ENCODE results near the gene SPC25.

DNA sequence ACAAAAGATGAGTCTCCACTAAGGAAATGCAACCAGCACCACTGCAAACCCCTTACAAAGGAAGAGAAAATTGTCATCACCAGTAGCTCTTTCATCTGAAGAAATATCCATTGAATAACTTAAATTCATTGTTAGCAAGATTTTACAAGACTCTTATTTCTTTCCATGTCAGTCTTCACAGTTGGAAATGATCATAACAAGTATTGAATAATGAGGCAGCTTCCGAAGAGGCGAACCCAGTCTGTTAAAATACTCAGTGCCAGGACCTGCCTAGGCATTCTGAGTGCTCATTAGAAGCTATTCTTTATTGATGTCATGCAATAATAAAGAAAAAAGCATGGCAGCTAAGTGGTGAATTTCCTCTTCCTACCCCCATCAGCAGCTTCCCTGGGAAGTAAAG lies 54.3 kb downstream of the SPC25 start:
- TF ChIP-seq, protein P1, sequence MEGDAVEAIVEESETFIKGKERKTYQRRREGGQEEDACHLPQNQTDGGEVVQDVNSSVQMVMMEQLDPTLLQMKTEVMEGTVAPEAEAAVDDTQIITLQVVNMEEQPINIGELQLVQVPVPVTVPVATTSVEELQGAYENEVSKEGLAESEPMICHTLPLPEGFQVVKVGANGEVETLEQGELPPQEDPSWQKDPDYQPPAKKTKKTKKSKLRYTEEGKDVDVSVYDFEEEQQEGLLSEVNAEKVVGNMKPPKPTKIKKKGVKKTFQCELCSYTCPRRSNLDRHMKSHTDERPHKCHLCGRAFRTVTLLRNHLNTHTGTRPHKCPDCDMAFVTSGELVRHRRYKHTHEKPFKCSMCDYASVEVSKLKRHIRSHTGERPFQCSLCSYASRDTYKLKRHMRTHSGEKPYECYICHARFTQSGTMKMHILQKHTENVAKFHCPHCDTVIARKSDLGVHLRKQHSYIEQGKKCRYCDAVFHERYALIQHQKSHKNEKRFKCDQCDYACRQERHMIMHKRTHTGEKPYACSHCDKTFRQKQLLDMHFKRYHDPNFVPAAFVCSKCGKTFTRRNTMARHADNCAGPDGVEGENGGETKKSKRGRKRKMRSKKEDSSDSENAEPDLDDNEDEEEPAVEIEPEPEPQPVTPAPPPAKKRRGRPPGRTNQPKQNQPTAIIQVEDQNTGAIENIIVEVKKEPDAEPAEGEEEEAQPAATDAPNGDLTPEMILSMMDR (IDR thresholded peaks at IDR 0.05; ENCODE audit: low read depth, low read length, missing input control), result no peak
- TF ChIP-seq YY1 (IDR thresholded peaks at IDR 0.05), result no peak
- TF ChIP-seq GABPA (IDR thresholded peaks at IDR 0.05 in 1 of 2, conservative IDR thresholded peaks at IDR 0.05 in 1 of 2), result no peak
- no peak for TF ChIP-seq SP1 (IDR thresholded peaks at IDR 0.05)
- no peak for TF ChIP-seq TAF1 (conservative IDR thresholded peaks at IDR 0.05)
- no peak for TF ChIP-seq FOXA1 (IDR thresholded peaks at IDR 0.05)
- no peak for TF ChIP-seq RAD21 (IDR thresholded peaks at IDR 0.05)
- no peak for TF ChIP-seq EGR1 (IDR thresholded peaks at IDR 0.05; ENCODE audit: low read depth in 2 of 2)
- TF ChIP-seq NR2F2 (IDR thresholded peaks at IDR 0.05), result no peak
- TF ChIP-seq, protein P2, sequence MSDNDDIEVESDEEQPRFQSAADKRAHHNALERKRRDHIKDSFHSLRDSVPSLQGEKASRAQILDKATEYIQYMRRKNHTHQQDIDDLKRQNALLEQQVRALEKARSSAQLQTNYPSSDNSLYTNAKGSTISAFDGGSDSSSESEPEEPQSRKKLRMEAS (IDR thresholded peaks at IDR 0.05), result no peak
- TF ChIP-seq HNF4G (IDR thresholded peaks at IDR 0.05), result no peak
- no peak for TF ChIP-seq RXRA (IDR thresholded peaks at IDR 0.05)
- TF ChIP-seq, protein P3, sequence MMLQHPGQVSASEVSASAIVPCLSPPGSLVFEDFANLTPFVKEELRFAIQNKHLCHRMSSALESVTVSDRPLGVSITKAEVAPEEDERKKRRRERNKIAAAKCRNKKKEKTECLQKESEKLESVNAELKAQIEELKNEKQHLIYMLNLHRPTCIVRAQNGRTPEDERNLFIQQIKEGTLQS (IDR thresholded peaks at IDR 0.05), result no peak
